ENCODE results near the gene TTLL11.
A peak's percentile ranks its signal among the peaks of the same experiment; 100 is the strongest.

The TTLL11 gene, protein sequence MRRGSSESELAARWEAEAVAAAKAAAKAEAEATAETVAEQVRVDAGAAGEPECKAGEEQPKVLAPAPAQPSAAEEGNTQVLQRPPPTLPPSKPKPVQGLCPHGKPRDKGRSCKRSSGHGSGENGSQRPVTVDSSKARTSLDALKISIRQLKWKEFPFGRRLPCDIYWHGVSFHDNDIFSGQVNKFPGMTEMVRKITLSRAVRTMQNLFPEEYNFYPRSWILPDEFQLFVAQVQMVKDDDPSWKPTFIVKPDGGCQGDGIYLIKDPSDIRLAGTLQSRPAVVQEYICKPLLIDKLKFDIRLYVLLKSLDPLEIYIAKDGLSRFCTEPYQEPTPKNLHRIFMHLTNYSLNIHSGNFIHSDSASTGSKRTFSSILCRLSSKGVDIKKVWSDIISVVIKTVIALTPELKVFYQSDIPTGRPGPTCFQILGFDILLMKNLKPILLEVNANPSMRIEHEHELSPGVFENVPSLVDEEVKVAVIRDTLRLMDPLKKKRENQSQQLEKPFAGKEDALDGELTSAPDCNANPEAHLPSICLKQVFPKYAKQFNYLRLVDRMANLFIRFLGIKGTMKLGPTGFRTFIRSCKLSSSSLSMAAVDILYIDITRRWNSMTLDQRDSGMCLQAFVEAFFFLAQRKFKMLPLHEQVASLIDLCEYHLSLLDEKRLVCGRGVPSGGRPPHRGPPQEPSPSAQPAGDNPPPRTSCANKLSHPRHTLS

DNA sequence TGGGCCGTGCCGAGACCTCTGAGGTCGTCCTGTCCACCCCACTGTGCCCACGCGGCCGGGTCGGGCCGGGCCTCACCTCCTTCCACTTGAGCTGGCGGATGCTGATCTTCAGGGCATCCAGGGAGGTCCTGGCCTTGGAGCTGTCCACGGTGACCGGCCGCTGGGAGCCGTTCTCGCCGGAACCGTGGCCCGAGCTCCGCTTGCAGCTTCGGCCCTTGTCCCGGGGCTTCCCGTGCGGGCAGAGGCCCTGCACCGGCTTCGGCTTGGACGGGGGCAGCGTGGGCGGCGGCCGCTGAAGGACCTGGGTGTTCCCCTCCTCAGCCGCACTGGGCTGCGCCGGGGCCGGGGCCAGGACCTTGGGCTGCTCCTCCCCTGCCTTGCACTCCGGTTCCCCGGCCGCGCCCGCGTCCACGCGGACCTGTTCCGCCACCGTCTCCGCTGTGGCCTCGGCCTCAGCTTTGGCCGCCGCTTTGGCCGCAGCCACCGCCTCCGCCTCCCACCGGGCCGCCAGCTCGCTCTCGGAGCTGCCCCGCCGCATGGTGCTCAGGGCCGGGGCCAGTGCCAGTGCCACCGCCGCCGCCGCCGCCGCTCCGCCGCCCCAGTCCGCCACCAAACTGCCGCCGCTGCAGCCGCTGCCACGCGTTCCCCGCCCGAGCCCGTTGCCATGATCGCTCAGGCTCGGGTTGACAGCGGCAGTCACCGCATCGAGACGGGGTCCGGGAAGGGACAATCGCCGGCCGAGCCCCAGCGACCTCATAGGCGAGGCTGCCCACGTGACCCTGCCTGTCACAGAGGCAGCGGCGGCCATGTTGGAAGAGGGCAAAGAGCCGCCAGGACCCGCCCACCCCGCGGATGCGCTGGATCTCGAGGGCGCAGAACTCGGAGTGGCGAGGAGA is at the start of gene TTLL11:
Gene TTLL11 (minus strand): TSS at position 698 of the 896 bp plus-strand sequence. CDS start 160 bp downstream, at position 538.
- peak; percentile 97 for DNase-seq (ENCODE audit: low spot score)

DNA sequence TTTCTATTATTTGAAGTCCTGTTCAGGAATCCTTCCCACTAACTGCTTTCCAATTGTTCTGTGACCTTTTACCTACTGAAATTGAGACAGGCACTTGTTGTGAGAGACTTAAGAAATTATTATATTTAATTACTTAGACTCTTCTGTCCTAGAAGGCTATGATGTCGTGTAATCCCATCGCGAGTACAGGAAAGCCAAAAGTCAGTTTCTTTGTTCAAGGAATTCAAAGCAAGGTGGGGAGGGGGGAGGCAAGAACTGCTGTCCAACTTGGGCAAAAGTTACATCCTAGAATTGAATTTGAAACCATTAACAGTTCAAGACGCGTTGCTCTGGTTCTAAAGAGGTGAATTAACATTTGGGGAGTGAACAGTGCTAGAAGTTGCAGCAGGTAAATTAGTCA is 48.6 kb upstream of the TTLL11 start:
- no peak for DNase-seq (ENCODE audit: low spot score)

DNA sequence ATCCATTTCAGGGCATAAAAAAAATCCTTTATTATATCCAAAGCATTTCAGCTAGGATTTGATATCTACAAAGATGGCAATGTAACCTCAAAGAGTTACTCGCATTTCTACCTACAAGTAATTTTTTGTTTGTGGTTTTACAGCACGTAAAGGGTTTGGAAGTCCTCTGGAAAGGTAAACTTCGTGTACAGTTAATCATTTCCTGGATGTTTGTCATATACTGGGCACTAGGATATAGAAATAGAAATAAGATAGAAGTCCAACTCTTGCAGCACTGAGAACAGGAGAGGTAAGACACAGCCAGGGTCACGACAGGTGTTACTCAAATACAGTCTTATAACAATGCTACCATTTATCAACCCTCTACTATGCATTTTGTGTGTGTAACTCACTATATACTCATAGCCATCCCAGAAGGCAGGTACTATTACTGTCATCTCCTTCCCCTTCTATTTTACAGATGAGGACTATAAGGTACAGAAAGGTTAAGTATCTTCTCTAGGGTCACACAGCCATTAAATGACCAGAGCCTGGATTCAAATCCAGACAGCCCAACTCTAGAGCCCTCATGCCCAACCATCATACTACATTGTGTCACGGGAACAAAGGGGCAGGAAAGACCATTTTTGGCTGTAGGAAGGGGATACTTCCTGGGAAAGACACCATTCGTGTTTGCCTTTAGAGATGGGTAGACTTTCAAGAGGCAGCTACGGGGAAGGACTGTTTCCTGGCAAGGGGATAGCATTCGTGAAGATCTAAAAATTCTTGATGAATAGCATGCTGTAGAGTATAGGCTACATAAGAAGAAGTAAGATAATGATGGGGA is 47.5 kb upstream of the TTLL11 start:
- no peak for DNase-seq (ENCODE audit: low spot score)

DNA sequence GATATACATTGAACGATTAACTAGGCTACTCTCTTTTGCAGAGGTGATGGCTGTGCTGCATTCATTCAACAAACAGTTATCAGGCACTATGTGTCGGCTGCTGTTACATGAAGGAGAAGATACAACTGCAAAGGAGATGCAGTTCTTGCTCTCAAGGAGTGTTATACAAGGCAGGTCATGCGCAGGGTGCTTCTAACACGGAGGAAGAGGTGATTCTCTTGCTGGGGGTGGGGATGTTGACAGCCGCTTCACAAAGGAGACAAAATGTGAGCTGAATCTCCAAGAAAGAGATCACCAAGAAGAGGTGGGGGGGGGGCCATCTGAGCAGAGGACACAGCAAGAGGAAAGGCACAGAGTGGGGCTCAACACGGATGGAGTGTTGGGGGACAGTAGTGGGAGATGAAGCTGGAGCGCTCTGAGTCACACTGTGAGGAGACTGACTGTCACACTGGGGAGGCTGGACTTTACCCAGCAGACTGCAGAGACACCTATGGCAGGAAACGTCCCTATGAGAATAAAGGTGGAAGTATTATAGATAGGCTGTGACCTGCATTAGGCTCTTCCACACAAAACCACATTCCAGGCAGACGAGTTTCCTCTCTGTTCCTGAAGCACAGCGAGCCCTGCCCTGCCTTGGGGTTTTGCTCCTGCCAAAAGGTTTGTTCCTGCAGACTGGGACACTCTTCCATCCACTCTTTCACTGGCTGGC is 45.6 kb upstream of the TTLL11 start:
- DNase-seq (ENCODE audit: low spot score): no peak

DNA sequence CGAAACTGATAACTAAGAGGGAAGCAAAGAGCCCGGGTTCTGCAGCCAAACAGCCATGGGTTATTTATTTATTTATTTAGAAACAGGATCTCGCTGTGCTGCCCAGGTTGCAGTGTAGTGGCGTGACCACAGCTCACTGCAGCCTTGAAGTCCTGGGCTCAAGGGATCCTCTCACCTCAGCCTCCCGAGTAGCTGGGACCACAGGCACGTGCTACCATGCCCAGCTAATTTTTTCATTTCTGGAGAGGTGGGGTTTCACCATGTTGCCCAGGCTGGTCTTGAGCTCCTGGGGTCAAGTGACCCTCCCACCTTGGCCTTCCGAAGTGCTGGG is 42.4 kb upstream of the TTLL11 start:
- DNase-seq (ENCODE audit: low spot score): no peak

DNA sequence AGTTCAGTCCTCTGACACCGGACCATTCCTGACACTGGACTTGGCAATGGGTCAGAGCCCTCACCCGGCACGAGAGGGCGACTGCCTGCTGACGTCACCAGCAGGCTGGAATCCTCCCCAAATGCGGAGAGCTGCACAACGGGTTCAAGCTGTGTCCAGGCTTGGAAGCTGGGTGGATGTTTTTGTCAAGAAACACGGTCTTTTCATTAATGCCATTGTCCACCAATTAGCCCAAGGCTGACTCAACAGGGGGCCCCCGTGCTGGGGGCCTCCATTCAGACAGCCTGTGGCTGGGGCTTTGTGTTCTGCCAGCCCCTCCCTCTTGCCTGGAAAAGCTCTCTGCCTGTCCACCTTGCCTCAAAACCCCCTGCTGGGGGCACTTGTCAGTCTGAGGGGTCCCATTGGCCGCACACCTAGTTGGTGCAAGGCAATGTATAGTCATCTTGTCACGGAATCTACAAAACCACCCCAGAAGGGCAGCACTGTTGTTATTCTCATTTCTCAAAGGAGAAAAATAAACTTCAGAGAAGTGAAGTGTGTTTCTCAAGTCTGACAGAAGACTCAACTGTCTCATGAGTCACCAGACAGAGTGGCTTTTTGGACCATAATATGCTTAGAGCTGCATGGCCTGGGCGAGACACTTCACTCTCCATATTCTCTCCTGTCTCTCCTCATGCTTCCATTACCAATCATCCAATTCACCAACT is 41.9 kb upstream of the TTLL11 start:
- peak; percentile 60 for DNase-seq (ENCODE audit: low spot score)

DNA sequence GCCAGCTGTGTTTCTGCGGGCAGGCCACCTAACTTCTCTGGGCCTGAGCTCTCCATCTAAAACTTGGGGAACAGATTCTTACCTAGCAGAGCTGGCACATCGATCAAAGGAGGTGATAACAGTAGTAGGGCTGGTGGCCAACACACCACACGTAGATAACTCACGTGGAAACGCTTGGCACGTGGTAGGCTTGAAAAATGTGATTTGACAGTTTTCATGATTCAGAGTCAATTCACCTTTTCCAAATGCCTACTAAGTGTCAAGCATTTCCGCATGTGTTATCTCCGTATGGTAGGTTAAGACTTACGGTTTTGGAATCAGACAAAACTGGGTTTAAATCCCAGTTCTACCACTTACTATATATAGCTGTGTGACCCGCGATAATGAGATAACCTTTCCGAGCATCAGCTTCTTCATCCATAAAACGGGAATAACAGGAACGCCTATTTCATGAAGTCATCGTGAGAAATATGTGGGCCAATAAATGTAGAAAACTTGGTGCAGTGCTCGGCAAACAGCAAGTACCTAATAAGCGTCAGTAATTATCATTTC is 41.0 kb upstream of the TTLL11 start:
- no peak for DNase-seq (ENCODE audit: low spot score)

DNA sequence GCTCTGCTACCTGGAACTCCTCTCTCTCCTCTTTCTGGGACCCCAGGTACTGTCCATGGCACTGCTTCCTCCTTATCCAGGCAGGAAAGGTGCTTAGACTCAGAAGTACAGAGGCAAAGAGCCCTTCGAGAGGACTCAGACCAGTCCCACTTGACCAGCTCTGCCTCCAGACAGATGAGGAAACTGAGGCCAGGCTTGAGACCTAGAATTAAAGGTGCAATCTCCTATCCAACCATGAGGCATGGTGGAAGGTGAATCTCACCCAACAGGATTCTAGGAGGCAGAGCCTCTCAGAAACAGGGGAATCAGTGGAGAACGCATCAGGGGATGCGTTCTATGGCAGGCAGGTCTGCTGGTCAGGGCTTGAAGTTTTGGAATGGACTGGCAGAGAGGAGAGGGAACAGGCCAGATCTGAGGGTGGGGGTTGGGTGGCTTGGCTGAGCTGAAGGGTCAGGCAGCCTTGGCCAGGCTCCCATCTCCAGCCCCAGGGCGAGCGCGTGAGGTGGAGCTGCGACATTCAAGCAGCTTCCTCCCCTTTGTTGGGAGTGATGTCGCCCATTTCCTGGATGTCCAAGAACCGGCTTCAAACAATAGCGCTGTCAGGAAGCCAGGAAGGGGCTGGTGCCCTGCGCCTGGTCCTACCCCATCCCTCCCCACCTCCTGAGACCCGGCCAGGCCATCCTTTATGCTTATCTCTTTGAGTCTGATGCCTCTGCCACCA is 40.3 kb upstream of the TTLL11 start:
- DNase-seq (ENCODE audit: low spot score): no peak

DNA sequence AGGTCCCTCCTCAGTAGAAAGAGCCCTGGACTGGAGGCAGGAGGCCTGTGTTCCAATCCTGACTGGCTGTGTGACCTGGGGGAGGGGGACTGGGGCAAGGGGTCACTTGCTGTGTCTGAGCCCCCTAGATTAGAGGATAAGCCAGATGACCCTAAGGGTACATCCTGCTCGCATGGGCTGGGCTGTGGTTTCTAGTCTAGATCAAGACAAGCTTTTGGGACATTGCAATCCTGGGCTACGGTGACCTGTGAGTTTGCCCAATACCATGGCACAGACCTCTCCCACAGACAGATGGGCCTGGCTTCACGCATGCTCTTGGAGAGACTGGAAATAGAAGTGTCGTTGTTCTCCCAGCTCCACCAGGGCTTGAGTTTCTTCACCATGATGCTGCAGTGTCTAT is 39.4 kb upstream of the TTLL11 start:
- DNase-seq (ENCODE audit: low spot score): no peak

DNA sequence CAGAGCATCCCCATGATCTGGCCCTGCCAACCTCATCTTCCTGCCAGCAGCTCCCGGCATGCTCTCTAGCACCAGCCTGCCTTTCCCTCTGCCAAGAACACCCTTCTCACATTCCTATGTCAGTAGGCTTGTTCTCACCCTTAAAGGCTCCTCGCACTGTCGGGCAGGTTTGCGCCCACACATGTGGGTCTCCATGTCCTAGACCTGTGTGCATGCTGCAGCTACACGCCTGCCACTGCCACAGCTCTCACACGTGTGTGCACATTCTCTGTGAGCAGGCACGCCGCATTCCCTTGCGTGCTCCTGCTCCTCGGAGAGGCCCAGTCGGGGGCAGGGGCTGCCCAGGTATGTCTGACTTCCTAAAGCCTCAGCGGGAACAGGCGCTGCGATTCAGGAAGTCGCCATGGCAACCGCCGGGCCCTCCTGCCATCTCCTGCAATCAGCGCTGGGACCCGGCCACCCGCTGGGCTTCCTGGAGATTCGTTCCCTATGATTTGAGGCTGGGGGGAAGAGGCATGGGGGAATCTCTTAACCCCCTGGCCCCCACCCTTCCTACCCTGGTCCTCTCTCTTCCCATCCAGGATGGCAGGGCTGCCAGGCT is 38.4 kb upstream of the TTLL11 start:
- peak; percentile 79 for DNase-seq (ENCODE audit: low spot score)

DNA sequence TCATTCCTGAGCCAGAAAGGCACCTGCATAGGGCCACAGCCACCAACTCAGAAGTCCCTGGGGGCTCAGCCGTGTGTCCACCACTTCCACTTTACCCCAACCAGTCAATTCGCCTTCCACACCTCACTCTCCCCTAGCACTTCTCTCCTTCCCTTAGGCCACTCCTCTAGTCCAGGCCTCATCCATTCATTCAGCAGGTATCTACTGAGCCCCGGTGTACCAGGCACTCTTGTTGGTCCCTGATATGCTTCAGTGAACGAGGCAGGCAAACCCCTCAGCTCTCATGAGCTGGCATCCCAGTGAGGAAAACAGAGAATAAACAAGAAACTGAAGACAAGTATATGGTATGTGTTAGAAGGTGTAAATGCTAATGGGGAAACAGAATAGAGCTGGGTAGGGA is 37.7 kb upstream of the TTLL11 start:
- DNase-seq (ENCODE audit: low spot score): no peak

DNA sequence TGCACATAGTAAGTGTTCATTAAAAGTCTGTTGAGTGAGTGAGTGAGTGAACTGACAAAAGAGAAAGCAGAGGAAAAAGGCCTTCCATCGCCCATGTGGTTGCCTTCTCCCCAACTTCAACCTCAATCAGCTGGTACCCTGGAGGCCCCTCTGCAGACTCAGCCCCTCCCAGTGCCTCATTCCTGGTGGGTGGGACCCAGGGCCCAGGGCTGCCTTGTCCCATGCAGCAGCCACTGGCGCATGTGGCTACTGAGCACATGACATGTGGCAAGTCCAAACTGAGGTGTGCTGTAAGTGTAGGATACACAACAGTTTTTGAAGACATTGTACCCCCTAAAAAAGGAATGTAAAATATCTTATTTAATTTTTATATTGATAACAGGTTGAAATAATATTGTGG is 36.9 kb upstream of the TTLL11 start:
- no peak for DNase-seq (ENCODE audit: low spot score)

DNA sequence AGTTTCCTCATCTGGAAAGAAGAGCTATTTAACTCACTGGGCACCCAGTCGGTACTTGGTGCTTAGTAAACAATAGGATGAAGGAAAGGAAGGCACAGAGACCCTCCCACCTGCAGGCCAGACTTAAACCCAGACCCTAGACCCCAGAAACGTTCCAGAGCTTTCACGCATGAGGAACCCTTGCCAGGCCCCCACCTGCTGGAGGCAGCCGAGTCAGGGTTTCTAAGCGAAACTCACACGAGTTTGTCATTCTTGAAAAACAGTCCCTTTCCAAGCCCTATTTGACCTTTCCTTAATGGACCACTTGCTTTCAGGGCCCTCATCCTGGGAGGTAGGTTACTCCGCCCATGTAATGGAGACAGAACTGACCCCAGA is 35.8 kb upstream of the TTLL11 start:
- no peak for DNase-seq (ENCODE audit: low spot score)

DNA sequence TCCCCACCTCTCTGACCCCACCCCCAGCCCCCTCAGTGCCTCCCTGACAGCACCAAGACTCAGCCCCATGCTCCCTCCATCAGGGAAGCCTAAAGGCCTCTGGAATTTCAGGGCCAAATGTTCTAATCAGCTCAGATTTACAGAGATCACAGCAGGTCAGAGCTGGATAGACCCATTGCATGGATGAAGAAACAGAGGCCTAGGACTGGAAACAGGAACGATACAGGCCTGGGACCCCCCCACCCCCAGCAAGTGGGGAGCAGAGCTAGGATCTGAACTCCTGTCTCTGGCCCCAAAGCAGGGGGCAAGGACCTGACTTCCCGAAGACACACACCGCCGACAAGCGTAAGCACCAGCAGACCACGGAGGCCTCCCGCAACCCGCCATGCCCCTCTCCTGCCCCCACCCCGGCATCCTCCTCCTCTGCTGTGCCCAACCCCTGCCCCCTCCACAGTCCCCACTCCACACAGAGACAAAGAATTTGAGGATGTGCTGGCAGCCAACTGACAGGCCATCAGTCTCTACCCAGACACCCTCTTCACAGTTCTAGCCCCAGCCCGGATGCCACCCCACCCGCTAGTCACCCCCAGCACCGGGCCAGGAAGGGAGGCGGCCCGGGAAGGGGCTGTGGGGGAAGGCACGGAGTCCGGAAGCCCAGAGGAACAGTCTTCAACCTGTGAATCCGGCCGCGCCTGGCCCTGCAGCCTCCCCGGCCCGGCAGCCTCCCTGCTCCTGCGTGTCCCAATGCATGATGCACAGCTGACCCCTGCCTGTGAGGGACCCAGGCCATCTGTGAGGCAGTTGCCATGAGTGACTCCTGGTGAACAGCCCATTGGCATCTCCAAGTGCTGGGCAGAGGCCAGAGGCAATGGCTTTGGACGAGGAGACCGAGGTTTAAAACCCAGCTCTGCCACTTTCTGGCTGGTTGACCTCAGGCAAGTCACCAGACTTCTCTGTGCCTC is 35.2 kb upstream of the TTLL11 start:
- no peak for DNase-seq (ENCODE audit: low spot score)

DNA sequence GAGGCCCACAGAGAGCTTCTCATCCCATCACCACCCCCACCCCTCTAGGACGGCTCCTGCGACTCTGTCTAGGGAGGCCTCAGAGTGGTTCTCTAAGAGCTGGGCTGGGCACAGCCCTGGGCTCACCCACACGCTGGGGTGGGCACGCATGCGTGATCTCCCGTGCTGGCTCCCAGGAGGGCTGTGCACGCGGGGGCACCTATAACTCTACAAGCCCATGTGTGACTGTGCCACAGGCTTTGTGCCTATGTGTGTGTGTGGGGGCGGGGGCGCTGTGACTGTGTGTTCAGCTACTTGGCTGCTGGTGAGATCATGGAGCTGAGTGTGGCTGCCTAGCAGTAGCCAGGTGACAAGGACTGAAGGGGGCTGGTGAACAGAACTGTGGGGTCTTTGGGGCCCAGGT is 34.3 kb upstream of the TTLL11 start:
- DNase-seq (ENCODE audit: low spot score): no peak

DNA sequence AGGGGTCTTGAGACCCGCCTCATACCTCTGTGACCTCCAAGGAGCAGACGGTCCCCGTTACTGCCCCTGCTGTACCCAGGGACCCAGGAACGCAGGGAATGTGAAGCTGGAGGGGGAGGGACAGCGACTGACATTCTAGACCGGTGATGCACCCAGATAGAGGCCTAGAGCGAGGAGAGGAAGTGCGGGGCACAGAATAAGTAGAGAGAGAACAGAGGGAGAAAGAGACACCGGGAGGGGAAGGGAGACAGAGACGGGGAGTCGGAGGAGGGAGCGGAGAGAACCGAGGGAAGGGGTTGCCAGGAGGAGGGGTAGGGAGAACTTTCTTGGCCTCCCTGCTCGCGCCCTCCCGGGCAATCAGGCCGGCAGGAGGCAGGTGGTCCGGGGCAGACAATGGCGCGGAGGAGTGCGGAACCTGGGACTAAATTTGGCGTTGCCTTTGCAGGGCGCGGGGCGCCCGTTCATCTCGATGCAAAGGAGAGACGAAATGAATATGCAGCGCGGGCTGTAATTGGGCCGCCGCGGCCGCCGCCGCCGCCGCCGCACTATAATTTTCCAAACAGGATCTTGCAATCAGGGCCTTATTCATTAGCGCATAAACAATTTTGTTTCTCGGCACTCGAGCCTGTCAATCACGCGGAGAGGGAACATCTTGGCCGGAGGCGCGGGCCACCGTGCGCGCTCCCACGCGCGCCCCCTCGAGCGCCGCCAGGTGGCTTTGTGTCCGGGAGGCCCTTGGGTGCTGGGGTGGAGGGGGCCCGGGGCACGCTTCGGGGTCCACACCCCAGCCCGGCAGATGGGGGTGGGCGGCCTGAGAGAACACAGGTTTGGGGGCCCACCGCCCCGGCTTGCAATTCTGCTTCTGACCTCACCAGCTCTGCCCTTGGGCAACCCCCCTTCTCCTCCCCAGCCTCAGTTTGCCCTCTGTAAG is 33.5 kb upstream of the TTLL11 start:
- DNase-seq (ENCODE audit: low spot score): peak; percentile 50
